ENCODE data around the gene ARHGEF4. TPM values are rescaled to one million over a fixed set of nuclear protein-coding genes. Genes with fewer than 3 reads are reported as not detected.

The ARHGEF4 gene
- total RNA-seq, 2 donors from 2014 or later, result 50.3 to 54.7 TPM

- no peak overlapping the region for H3K9ac ChIP-seq (ENCODE audit: extremely low read depth, low read length, poor library complexity, severe bottlenecking)
These were observed 10.8 kb upstream of the ARHGEF4 start for GRCh38 chr2:130825966-130826253.

GRCh38 chr2:130826419-130826818 is 10.3 kb upstream of the ARHGEF4 start:
- Mint-ChIP-seq H3K9me3 (no peaks in the 10 kb centered on the region), H3K36me3 (ENCODE audit: low read depth) (no peaks in the 10 kb centered on the region), H3K4me3 (no peak overlapping the region), H3K4me1 (no peaks in the 10 kb centered on the region), H3K27ac (no peak overlapping the region), H3K27me3 (ENCODE audit: insufficient read depth) (no peaks in the 10 kb centered on the region)
- Histone ChIP-seq H3K4me3 (ENCODE audit: low read length) (no peak overlapping the region), H3K9me3 (ENCODE audit: control insufficient read depth, low read length) (no peaks in the 10 kb centered on the region), H3K4me1 (ENCODE audit: control insufficient read depth, insufficient read depth, low read length) (no peaks in the 10 kb centered on the region), H3K9ac (ENCODE audit: extremely low read depth, low read length, poor library complexity, severe bottlenecking) (no peak overlapping the region), H3K27me3 (ENCODE audit: control insufficient read depth, insufficient read depth, low read length, poor library complexity, severe bottlenecking) (no peaks in the 10 kb centered on the region), H3K36me3 (ENCODE audit: control insufficient read depth, insufficient read depth, low read length) (no peaks in the 10 kb centered on the region), H3K27ac (ENCODE audit: low read depth, low read length) (no peak overlapping the region)
- 93 to 97% methylated on average over 11 to 12 of the region's 12 CpGs for WGBS, 2 experiments (ENCODE audit: insufficient coverage in 1 of 2, insufficient read length in 1 of 2)
- no peak for DNase-seq
- TF ChIP-seq CTCF (conservative IDR thresholded peaks at IDR 0.05), result no peak

More at GRCh38 chr2:130825966-130826253, 10.8 kb upstream of the ARHGEF4 start:
- H3K27me3 ChIP-seq (ENCODE audit: control insufficient read depth, insufficient read depth, low read length, poor library complexity, severe bottlenecking), result no peaks in the 10 kb centered on the region
- no peak for TF ChIP-seq CTCF (conservative IDR thresholded peaks at IDR 0.05)
- DNase-seq, result peak; percentile 33
- H3K4me3 Mint-ChIP-seq, result no peak overlapping the region
- H3K27ac ChIP-seq (ENCODE audit: low read depth, low read length), result no peak overlapping the region
- no peaks in the 10 kb centered on the region for H3K36me3 Mint-ChIP-seq (ENCODE audit: low read depth)
- H3K27me3 Mint-ChIP-seq (ENCODE audit: insufficient read depth), result no peaks in the 10 kb centered on the region
- 92 to 93% methylated on average over 9 to 13 of the region's 13 CpGs for WGBS, 2 experiments (ENCODE audit: insufficient coverage in 1 of 2, insufficient read length in 1 of 2)
- H3K4me1 ChIP-seq (ENCODE audit: control insufficient read depth, insufficient read depth, low read length), result no peaks in the 10 kb centered on the region
- H3K9me3 ChIP-seq (ENCODE audit: control insufficient read depth, low read length), result no peaks in the 10 kb centered on the region
- H3K4me3 ChIP-seq (ENCODE audit: low read length), result no peak overlapping the region
- no peaks in the 10 kb centered on the region for H3K9me3 Mint-ChIP-seq
- H3K27ac Mint-ChIP-seq, result no peak overlapping the region
- no peaks in the 10 kb centered on the region for H3K4me1 Mint-ChIP-seq
- H3K36me3 ChIP-seq (ENCODE audit: control insufficient read depth, insufficient read depth, low read length), result no peaks in the 10 kb centered on the region

- H3K36me3 Mint-ChIP-seq (ENCODE audit: low read depth), result no peaks in the 10 kb centered on the region
- no peaks in the 10 kb centered on the region for H3K9me3 ChIP-seq (ENCODE audit: control insufficient read depth, low read length)
- no peaks in the 10 kb centered on the region for H3K4me1 Mint-ChIP-seq
- H3K27me3 ChIP-seq (ENCODE audit: control insufficient read depth, insufficient read depth, low read length, poor library complexity, severe bottlenecking), result no peaks in the 10 kb centered on the region
- H3K27me3 Mint-ChIP-seq (ENCODE audit: insufficient read depth), result no peaks in the 10 kb centered on the region
- peak overlapping the region; percentile 70 for H3K27ac ChIP-seq (ENCODE audit: low read depth, low read length)
- no peak overlapping the region for H3K9ac ChIP-seq (ENCODE audit: extremely low read depth, low read length, poor library complexity, severe bottlenecking)
- H3K9me3 Mint-ChIP-seq, result no peaks in the 10 kb centered on the region
- H3K4me3 Mint-ChIP-seq, result no peak overlapping the region
- H3K27ac Mint-ChIP-seq, result no peak overlapping the region
- no peaks in the 10 kb centered on the region for H3K36me3 ChIP-seq (ENCODE audit: control insufficient read depth, insufficient read depth, low read length)
- peak; percentile 49 for DNase-seq
- H3K4me1 ChIP-seq (ENCODE audit: control insufficient read depth, insufficient read depth, low read length), result no peaks in the 10 kb centered on the region
- H3K4me3 ChIP-seq (ENCODE audit: low read length), result no peak overlapping the region
- TF ChIP-seq CTCF (conservative IDR thresholded peaks at IDR 0.05), result no peak
- WGBS, 2 experiments (ENCODE audit: insufficient coverage in 1 of 2, insufficient read length in 1 of 2), result 69 to 100% methylated on average over 1 to 7 of the region's 7 CpGs
These were observed 9.8 kb upstream of the ARHGEF4 start for GRCh38 chr2:130826821-130827501.
